ENCODE measurements around the gene FAM20A.

- no peak for TF ChIP-seq POLR2A (IDR thresholded peaks at IDR 0.05)
- no peak for TF ChIP-seq CTCF (IDR thresholded peaks at IDR 0.05)
Measured at GRCh38 chr17:68606451-68607307, 5.5 kb upstream of the FAM20A start.
